ENCODE measurements around the gene TMEM51.
"Not testable (repeated sequence)": the region's sequence is repeated elsewhere in the genome, so short reads cannot be mapped to it uniquely, and the experiment has no call there.

The TMEM51 gene

GRCh38 chr1:15128077-15128476 lies 25.5 kb upstream of the TMEM51 start:
- DNase-seq, result no peak

DNA sequence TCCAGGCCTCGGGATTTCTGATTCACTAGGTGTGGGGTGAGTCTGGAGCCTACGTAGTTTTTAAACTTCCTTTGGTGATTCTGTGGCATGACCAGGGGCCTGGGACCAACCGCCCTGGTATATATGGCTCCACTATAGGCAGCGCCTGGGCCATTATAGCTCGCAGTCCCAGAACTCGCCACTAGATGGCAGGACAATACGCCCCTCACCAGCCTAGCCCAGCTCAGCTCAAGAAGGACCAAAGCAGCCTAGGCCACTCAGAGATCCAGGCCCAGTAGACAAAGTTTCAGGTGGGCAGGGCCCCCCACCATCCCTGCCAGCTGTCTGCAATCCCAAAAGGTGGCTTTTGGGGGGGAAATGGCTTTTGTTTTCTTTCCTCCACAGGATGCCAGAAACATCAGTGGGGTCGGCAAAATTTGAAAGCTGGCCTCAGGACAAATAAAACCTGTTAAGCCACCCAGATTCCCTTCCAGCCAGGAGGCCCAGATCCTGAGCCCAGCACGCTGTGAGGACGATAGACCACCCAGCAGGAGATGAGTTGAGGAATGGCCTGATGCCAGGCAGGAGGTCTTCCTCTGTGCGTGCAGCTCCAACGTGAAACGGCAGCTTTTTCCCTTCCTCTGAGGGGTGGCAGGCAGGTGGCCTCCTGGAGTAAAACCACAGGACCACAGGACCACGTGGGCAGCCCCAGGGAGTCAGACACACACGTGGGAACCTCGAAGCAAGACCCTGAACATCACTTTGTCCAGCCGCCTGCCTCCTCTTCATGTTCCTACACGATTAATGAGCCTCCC lies 24.8 kb upstream of the TMEM51 start:
- no peak for DNase-seq

DNA sequence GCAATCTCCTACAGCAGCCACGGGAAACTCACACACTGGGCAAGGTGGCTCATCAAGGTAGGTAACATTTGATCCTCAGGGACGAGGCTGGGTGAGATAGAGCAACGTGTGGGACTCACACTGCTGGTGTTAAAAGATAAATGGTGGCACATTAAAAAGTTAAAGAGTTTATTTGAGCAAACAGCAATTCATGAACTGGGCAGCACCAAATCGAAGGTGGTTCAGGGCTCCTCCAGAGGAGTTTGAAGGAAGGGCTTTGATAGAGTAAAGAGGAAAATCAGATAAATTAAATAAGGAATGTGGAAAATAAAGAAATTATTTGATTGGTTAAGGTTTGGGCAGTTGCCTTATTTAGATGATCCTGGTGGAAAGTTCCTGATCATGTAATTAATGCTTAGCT lies 23.6 kb upstream of the TMEM51 start:
- no peak for DNase-seq

DNA sequence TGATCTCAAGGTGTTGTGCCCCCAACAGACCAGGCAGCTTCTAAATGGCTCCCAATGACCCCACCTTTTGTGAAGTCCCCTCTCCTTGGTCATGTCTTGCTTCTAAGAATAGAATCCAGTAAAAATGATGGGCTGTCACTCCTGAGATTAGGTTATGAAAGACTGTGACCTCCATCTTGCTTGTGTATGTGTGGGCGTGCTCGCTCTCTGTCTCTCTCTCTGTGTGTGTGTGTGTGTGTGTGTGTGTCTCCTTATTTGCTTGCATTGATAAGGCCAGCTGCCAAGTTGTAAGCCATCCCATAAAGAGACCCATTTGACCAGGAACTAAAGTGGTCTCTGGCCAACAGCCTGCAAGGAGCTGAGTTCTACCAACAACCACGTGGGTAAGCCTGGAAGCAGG lies 22.9 kb upstream of the TMEM51 start:
- DNase-seq, result no peak

DNA sequence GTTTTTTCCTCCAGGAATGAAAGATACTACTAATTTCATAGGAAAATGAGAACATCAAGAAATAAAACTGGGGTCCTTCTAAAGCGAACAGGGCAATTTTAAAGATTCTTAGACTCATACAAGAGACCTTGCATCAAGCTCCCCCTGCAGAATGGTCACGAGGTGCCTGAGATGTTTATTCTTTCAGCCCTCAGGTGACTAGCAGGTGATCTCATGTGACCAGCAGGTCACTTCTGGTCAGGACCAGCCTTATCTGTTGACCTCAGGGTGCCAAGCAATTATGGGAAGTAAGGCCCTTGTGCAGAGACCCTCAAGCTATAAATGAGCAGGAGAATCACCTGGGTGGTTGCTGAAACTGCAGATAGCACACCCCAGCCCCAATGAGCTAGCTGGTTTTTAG lies 20.6 kb upstream of the TMEM51 start:
- DNase-seq, result no peak

- DNase-seq, result no peak
These were observed 19.3 kb upstream of the TMEM51 start for GRCh38 chr1:15134285-15134684.

DNA sequence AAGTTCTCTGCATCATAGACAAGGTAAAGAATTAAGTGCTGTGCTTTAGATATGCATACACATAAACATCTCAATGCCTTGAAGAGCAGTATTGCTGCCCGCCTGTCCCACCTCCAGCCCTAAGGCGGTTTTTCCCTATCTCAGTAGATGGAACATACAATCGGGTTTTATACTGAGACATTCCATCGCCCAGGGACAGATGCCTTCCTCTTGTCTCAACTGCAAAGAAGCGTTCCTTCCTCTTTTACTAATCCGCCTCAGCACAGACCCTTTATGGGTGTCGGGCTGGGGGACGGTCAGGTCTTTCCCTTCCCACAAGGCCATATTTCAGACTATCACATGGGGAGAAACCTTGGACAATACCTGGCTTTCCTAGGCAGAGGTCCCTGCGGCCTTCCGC lies 17.9 kb upstream of the TMEM51 start:
- DNase-seq, result not testable (repeated sequence)

DNA sequence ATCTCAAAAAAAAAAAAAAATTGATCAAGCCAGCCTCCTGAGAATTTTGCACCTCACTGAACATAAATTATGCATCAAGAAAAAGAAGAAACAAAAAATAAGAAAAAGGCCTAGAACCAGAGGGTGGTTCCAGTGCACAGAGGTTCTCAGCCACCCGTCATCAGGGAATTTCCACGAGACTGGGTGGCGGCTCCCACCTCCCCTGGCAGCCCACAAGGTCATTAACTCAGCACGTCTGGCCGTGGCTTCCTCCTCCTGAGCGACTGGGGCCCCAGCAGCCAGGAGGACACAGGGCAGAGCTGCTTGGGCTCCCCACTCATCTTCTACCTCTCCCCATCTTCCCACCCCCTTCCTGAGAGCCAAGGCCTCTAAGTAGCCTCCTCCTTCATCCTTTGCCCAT lies 15.7 kb upstream of the TMEM51 start:
- DNase-seq, result no peak

DNA sequence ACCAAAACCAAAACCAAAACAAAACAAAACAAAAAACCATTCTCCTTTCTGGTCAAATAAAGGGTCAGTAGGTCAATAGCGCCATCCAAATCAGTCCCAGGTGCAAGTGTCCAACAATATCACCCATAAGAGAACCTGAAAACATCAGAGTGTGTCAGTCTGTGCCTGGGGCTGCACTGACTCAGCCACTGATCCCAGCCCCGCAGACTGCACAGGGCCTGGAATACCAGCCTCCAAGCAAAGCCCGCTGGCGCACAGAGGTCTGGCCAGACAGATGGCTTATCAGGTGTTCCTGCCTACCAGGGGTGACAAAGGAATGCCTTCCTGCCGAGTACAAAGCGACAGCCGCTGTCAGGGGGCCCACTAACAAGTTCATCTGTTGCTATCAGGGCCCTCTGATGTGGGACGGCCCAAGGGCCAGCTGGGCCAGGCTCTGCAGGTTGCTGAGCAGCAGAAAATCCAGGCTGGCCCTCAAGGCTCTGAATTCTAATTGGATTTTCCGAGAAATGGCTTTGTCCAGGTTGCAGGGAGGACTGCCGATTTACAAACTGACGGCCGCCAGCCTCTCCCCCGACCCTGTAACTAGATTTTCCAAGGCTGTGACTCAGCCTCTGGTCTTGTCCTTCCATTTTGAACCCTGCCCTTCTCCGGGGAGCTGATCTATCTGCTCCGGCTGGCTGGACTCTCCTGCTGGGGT lies 13.7 kb upstream of the TMEM51 start:
- DNase-seq, result peak; percentile 93

GRCh38 chr1:15141935-15142539 lies 11.5 kb upstream of the TMEM51 start:
- DNase-seq, result peak; percentile 55

GRCh38 chr1:15145327-15145726 lies 8.2 kb upstream of the TMEM51 start:
- no peak for DNase-seq

DNA sequence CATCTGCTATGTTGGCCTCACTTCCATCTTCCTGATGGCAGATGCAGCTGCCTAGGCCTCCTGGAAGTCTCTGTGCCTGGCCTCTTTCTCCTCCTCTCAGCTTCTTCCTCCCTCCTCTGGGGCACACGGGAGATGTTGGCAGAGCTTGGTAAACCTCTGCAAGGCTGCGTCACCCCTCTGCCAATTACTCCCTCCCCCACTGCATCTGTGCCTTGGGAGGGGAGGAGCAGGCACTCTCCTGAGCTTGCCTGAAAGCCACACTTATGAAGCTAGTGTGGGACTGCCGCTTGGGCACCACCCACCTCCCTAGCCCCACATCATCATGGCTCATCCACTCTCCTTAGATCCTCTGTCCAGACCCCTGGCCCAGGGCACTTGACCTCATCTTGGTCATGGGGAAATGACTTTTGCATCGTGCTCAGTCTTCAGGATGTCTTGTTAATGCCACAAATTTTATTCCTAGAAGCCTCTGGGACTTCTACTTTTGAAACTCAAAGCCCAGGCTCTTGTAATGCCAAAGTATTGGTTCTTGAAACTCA lies 7.3 kb upstream of the TMEM51 start:
- peak; percentile 39 for DNase-seq

DNA sequence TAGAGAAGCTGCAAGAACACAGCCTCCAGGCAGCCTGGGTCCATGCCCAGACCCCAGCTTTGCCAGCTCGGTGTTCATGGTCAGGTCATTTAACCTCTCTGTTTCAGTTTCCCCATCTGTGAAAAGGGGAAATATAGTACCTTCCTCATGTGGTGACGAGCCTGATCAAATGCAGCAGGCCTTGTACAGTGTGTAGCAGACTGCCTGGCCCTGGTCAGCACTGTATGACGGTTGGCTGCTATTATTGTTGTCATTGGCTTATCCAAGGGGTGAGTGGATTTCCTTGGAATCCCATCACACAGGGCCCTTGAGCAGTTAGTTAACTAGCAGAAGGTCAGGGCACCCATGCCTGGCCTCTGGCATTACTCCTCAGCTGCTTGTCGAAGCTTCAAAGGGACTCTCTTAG lies 6.6 kb upstream of the TMEM51 start:
- no peak for DNase-seq

GRCh38 chr1:15148004-15148403 lies 5.5 kb upstream of the TMEM51 start:
- no peak for DNase-seq

GRCh38 chr1:15148475-15148874 lies 5.1 kb upstream of the TMEM51 start:
- no peak for DNase-seq

DNA sequence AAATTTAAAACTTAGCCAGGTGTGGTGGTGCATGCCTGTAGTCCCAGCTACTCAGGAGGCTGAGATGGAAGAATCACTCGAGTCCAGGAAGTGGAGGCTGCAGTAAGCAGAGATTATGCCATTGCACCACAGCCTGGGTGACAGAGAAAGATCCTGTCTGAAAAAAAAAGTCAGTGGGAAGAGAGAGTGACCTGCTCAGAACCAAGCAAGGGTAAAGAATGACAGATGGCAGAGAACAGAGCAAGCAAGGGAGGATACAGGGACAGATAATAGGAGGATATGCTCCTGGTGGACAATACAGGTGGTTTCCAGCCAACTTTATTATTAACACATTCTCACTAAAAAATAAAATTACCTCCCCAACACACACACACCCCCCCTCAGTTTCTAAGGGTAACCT lies 4.6 kb upstream of the TMEM51 start:
- no peak for DNase-seq

DNA sequence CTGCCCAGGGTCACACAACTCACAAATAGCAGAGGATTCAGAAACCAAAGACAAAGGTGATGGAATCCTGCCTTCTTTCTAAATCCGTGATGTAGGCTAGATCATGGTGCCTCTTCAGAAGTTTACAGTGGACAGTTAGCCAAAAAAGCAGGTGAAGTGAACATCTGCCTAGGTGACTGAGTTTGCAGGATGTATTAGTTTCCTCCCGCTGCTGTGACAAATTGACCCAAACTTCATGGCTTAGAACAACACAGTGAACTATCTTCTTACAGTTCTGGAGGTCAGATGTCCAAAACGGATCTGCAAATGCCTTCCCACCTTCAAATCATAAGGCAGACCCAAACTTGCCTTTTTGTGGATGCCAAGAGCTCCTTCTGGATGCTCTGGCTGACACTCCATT lies 3.2 kb upstream of the TMEM51 start:
- no peak for DNase-seq

GRCh38 chr1:15151377-15151806 lies 2.2 kb upstream of the TMEM51 start:
- DNase-seq, result no peak

- DNase-seq, result no peak
These were observed 1.7 kb upstream of the TMEM51 start for GRCh38 chr1:15151871-15152270.

DNA sequence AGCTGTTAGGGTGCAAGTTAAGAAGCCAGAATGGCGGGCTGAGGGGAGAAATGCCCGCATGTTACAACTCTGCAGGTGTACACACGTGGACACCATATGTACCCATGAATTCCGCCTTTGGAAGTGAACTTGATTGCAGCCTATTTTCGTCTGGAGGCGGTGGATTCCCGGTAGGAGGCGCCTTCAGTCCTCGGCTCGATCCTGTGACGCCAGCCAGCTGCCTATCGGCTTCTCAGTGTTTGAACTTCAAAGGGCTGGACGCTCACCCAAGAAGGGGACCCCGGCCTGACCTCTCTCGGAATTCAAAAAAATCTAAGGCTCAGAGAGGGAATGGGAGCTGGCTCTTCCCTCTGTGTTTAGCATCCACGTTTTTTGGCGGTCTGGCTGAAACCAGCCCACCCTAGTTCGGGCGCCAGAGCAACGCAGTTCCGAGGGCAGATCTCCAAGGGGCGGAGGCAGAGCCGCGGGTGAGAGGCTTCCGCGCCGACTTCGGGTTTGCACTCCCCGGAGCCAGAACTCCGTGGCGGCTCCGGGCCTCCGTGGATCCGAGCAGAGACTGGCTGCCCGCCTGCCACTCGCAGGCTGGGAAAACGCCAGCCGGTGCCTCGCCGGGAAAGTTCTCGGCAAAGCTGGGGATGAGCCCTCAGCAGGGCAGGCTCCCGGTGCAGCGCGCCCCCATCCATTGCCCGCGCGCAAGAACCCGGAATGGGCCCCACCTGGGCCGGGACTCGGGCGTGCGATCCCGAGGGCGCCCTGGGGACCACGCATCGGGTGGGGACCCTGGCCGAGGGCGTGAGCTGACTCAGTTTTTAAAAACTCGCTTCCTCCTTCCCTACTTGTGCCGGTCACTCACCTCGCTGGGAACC lies 996 bp upstream of the TMEM51 start:
- peak; percentile 78 for DNase-seq

DNA sequence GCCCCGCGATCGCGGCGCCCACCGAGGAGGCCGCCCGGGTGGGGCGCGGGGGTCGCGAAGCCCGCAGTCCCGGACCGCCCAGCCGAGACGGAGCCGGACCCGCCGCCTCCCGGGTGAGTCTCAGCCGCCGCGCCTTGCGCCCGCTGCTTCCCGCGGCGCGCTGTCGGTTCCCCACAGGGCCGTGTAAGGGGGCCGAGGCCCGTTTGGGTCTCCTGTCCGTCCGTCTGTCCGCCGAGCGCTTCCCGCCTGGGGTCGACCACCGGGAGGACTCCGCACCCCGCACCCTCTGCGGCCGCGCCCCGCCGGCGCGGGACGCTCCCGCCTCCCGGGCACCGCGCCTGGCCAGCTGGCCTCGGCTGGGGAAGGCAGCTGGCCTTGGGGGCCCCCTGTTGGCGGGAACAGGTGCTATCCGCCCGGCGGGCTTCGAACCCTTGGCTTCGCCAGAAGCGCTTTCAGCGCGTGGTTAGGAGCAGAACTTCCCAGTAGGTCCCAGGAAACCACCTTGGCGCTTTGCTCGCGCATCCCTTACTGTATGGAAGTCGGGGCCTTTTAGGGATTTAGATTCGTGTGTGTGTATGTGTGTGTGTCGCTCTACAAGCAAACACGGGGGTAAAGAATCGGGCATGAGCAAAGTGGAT lies 414 bp downstream of the TMEM51 start:
- no peak for DNase-seq

GRCh38 chr1:15154480-15155036 lies 1.0 kb downstream of the TMEM51 start:
- no peak for DNase-seq
